ENCODE data around the gene KREMEN1. TPM values are rescaled to one million over a fixed set of nuclear protein-coding genes. Genes with fewer than 3 reads are reported as not detected.

The KREMEN1 gene
- total RNA-seq, 1 donor from 2014 or later = 0.05 TPM

DNA sequence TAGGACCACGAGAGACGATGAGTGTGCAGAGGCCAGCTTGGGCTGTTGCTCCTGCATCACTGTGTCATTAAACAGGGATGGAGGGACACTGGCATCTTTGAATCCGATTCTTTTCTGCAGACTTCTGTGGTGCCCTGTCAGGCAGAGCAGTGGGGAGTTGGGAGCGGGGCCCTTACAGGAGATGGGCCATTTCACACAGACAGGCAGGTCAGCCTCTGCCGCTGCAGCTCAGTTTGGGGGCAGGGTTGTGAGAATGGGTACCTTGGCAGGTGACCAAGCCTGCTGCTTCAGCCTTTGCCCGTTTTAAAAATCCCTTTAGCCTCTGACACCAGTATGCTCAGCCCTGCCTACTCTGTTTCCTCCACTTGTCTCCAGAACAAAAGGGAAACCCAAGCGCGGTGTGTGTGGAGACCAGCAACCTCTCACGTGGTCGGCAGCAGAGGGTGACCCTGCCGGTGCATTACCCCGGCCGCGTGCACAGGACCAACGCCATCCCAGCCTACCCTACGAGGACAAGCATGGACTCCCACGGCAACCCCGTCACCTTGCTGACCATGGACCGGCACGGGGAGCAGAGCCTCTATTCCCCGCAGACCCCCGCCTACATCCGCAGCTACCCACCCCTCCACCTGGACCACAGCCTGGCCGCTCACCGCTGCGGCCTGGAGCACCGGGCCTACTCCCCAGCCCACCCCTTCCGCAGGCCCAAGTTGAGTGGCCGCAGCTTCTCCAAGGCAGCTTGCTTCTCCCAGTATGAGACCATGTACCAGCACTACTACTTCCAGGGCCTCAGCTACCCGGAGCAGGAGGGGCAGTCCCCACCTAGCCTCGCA is 23.8 kb upstream of the KREMEN1 start:
- intact Hi-C loops (cut with micrococcal nuclease) = no loop called here

DNA sequence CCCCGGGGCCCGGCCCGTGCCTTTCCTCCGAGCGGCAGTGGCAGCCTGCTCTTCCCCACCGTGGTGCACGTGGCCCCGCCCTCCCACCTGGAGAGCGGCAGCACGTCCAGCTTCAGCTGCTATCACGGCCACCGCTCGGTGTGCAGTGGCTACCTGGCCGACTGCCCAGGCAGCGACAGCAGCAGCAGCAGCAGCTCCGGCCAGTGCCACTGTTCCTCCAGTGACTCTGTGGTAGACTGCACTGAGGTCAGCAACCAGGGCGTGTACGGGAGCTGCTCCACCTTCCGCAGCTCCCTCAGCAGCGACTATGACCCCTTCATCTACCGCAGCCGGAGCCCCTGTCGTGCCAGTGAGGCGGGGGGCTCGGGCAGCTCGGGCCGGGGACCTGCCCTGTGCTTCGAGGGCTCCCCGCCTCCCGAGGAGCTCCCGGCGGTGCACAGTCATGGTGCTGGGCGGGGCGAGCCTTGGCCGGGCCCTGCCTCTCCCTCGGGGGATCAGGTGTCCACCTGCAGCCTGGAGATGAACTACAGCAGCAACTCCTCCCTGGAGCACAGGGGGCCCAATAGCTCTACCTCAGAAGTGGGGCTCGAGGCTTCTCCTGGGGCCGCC is 23.1 kb upstream of the KREMEN1 start:
- intact Hi-C loops (cut with micrococcal nuclease) = no loop called here

DNA sequence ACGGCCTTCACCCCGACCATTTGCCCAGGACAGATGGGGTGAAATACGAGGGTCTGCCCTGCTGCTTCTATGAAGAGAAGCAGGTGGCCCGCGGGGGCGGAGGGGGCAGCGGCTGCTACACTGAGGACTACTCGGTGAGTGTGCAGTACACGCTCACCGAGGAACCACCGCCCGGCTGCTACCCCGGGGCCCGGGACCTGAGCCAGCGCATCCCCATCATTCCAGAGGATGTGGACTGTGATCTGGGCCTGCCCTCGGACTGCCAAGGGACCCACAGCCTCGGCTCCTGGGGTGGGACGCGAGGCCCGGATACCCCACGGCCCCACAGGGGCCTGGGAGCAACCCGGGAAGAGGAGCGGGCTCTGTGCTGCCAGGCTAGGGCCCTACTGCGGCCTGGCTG is 22.4 kb upstream of the KREMEN1 start:
- intact Hi-C loops (cut with micrococcal nuclease) = no loop called here

DNA sequence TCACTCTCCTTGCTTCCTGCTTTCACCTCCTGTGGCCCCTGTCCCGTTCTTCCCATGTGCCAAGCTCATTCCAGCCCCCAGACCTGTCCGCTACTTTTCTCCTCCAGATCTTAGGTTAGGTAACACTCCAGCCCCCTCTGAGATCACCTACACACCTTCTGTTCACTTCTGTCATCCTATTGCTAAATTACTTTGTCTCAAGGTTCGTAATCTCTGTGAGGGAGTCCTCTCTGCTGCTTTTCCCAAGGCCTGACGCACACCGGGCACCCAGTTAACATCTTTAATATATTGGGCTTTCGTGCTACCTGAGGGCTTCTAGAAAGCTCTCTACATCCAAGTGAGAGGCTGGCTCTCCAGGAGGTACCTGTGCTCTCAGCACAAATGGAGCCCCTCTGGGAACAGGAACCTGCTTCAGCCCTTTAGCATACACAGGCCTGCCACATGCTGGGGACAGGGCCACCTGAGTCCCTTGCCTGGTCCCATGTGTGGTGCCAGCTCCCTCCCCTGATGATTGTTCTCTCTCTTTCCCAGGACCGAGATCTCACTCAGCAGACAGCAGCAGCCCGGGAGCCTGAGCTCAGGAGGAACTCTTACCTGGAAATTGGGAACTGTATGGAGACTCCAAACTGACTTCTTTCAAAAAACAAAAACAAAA is 19.7 kb upstream of the KREMEN1 start:
- intact Hi-C loops (cut with micrococcal nuclease) = no loop called here

DNA sequence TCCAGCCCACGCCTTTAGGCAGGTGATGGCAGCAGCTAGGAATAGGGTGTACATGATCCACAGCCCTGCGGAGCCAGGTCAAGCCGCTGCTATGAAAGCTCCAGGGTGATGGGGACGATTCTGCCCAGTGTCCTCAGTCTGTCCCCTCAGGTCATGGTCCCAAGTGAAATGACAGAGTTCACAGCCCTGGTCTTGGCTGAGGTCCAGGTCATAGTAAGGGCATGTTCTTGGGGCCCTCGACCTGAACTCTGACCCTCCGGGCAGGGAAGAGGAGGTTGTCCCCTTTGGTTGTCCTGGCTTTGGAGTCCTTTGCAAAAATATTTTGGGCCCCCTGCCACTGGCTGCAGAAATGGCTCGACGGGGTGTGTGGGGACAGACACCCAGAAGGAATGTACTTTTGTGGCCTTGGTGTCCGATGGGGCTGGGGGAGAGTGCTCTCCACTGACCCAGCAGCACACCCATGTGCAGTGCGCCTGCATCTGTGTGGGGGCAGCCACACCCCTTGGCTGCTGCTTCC is 18.5 kb upstream of the KREMEN1 start:
- intact Hi-C loops (cut with micrococcal nuclease) = no loop called here

DNA sequence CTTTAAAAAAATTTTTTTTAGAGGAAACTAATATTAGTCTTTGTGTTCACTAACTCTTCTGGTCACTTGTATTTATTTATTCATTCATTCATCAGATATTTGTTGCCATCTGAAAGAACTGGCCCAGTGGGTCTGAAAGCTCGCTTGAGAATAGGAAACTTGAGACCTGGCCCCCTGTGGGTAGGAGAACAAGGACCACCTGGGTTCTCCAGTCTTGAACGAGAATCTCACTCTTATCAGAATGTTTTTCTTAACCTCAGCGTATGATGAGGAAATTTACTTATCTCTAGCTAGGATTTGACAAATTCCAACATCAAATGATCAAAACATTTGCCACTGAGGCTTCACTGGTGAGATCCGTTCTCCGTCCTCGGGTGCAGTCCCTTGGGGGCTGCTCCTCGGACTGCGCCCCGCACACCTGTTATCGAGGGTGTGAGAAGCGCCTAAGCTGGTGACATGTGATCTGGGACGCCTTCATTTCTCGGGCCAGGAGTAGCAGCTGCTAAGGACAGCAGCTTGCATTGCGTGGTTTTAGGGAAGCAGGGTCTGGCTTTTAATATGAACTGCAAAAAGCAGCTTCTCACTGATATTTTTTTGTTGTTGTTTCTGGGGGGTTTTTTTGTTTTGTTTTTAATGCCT is 17.5 kb upstream of the KREMEN1 start:
- intact Hi-C loops (cut with micrococcal nuclease) = no loop called here

DNA sequence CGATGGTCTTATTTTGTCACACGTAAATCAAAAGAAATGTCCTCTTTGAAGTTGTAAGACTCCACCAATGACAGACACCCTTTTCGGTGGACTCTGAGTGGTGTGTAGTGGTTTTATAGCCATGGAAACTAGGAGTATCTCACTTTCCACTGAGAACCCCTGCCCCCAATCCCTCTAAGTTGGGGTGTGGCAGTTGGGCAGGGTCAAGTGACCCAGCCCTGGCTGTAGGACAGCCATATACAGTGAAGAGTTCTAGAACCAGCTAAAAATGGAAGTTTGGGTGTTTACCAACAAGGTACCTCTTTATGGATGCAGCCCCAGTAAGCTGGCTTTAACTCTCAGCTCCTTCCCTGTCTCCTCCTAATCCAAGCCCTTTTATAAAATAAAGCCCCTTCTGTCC is 16.4 kb upstream of the KREMEN1 start:
- intact Hi-C loops (cut with micrococcal nuclease) = no loop called here

DNA sequence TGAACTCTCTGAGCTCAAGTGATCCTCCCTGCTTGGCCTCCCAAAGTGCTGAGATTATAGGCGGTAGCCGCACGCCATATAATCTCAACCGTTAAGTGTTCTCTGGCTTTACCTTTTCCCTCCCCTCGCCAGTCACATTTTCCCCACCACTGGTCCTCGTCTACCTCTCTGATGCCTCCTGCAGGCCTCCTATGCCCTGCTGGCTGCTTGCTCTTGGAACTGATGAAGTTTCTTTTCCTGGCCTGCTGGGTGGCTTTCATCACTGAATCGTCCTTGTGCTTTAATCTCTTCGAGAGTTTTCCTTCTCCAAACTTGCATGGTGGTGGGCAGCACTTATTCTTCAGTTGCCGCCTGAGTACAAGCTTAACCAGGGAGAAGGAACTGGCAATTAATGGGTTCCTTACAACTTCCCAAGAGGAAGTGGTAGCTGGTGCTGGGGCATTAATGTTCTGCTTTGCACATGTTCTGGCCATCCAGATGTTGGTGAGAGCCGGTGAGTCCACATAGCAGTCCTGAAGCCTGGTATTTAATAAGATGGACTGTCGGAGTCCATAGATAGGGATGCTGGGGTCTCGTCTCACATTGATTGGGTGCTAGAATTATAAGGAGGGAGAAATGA is 12.5 kb upstream of the KREMEN1 start:
- intact Hi-C loops (cut with micrococcal nuclease) = no loop called here

DNA sequence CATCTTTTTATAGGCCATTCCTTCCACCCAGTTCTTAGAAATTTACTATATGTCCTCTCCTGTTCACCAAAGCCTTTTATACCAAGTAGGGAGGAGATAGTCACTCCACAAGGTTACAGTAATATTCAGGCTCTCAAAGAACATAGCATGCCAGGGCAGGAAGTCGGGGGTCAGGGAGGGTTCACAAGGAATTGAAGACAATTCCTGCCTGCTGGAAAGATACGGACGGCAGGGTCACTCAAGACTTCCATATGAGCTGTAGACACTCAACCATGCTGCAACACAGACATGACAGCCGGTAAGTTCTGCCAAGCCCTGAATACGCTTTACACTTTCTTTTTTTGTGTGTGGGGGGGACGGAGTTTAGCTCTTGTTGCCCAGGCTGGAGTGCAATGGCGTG is 11.9 kb upstream of the KREMEN1 start:
- intact Hi-C loops (cut with micrococcal nuclease) = no loop called here

DNA sequence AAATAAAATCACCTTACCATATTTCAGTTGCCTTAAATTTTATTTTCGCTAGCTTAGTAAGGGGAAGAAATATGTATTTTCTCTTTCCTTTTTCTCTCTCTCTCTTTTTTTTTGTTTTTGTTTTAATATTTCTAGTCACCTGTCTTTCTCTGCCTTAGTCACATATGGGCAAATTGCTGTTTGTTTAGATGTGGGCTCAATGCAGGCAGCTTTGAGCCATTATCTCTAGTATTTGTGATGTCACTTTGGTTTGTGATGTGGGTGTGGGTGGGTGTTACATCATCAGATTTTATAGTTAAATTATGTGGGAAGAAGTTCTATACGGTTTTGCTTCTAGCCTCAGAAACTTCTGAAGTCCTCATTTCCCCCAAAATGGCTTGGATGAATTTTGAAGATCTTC is 11.1 kb upstream of the KREMEN1 start, which contains the start of gene C22orf31:
TSS of gene C22orf31 (minus strand) at position 59 of the 400 bp plus-strand sequence. CDS start at position 20, 39 bp downstream.
- intact Hi-C loops (cut with micrococcal nuclease) = no loop called here

DNA sequence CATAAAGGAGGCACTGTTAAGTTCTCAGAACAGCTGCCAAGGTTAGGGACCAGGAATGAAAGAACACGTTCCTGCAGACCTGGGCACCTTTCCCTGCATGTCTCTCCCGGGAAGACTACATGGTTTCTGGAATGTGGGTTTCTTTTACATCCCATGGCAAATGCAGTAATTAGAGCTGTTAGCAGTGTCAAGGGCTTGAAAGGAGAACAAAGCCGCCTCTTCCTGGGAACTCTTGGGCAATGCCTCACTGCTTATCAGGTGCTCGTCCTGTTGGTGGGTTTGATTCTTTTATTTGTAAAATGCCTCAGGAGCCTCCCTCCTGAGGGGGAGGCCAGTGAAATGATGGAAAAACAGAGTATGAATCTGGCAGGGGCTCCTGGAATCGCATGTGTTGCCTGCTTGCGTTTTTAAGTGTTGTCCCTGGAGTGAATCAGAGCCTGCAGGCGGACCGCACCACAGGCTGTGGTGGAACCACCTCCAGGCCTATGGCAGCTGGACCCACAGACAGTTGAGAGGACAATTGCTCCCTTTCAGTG is 10.5 kb upstream of the KREMEN1 start:
- intact Hi-C loops (cut with micrococcal nuclease) = no loop called here

DNA sequence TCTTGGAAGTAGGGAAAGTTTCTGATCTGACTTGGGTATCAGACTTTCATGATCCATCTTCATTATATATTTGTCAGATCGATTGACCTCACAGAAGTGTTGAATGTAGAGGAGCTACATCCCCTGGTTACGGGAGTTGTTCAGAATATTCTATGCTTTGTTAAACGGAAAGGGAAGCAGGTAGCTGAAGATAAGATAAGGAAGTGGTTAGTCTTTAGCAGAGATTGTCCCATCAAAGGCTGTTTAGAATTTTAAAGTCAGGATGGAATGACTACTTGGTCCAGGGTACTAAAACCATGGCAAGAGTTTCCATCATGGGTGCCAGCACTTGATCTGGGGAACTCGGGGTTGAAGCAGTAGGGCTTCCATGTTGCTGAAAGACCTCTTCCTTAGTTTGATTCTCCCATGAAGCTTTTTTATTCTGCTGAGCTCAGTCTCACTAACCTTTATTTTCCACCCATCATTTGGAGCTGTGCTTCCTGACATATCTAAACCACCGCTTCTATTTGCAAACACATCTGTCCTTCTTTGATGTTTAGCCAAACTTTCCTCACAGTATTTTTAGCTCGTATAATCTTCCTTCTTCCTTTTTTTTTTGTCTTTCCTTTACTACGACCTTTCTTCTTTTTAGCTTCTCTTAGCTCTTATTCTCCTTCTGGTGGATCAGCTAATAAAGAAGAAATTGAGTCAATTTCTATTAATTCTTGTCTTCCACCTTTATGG is 7.2 kb upstream of the KREMEN1 start:
- intact Hi-C loops (cut with micrococcal nuclease) = no loop called here

DNA sequence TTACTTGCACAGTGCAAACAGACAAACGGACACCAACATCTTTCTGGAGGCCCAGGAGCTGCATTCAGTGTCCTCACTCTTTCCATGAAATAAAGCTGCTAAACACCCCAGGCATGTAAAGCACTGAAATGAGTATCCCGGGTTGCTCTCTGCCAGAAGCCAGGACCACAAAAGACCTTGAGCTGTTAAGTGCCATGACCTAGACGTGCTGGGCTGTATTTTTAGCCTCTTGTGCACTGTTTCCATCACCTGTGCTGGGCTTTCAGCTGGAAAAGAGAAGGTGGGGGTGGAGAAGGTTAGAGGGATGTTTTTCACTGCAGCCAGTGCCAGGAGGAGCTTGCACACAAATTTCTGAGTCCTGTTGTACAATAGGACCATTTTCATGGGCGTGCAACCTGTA is 3.4 kb upstream of the KREMEN1 start:
- intact Hi-C loops (cut with micrococcal nuclease) = no loop called here

DNA sequence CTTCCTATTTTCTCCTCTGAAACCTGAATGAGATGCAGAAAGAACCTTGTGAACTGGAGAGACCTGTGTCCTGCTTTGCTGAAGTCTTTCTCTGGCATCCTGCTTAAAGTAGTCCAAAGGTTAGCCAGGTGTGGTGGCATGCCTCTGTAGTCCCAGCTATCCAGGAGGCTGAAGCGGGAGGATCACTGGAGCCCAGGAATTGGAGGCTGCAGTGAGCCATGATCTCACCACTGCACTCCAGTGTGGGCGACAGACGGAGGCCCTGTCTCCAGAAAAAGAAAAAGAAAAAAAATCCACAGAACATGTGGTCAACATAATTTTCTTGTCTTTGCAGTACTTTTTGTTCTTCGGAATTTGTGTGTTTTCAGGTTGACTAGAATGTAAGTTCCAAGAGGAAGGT is 2.3 kb upstream of the KREMEN1 start:
- intact Hi-C loops (cut with micrococcal nuclease) = loop anchor here (5.0 to 10.0 kb wide), 2 partner anchors 84 to 317 kb away; partner anchors contain the start of gene AP1B1

DNA sequence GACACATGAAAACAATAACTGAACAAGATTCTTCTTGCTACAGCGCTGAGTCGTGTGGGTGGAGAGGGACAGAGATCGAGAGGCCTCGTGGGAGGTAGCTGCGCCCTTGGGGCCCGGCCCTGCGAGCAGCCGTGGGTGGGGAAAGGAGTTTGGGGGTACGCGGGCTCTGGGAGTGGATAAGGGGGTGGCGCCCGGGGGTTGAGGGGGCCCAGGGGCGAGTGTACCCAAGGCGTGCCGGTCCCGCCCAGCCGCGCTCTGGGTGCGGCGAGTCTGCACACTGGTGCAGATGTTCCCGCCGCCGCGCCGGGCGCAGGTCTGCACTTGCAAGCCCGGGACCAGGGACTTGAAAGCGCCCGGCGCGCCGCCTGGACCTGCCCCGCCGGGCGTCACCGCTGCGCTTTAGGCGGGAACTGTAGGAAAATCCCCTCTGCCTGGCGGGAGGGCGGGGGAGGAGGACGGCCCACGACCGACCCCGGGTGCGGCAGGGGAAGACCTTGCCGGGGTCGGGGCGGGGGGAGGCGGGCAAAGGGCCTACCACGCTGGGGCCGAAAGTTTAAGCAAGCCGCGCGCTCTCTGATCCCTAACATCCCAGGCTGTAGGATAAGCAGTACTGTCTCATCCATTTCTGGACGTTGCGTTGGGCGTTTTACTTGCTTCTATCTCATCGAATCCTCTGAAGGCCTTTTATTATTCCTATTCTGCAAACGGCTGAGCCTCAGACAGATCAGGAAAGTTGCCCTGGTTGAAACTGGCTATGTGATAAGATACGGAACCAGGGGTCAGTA is 1.4 kb upstream of the KREMEN1 start:
- intact Hi-C loops (cut with micrococcal nuclease) = loop anchor here (1.0 to 10.0 kb wide), 3 partner anchors 83 to 316 kb away; partner anchors contain the start of genes AP1B1 and ZNRF3

DNA sequence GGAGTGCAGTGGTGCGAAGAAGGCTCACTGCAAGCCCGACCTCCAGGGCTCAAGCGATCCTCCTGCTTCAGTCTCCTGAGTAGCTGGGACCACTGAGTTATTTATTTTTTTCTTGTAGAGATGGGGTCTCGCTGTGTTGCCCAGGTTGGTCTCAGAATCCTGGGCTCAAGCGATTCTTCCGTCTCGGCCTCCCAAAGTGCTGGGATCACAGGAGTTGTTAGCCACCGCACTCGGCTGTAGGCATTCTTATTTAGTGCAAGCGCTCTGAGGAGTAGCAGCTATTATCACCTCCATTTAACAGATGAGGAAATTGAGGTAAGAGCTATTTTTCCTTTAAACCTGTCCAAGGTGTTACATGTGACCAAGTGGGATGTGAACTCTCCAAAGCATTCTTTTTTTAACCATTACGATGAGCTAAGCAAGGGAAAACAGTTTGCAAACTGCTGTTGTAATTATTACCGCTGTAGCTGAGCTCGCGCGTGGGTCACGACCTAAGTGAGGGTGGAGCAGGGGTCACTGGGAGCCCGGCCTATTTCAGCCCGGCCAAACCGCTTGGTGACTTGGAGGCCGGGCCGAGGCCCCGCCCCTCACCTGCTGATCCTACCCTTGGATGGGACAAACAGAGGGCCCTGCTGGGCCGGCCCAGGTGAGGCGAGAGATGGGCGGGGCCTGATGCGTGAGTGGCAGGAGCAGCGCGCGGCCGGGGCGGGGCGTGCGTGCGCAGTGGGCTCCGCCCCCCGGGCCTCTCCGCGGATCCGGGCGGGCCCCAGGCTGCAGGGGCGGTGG is 449 bp upstream of the KREMEN1 start:
- intact Hi-C loops (cut with micrococcal nuclease) = loop anchor here (1.0 to 10.0 kb wide), 3 partner anchors 82 to 315 kb away; partner anchors contain the start of genes AP1B1 and ZNRF3

DNA sequence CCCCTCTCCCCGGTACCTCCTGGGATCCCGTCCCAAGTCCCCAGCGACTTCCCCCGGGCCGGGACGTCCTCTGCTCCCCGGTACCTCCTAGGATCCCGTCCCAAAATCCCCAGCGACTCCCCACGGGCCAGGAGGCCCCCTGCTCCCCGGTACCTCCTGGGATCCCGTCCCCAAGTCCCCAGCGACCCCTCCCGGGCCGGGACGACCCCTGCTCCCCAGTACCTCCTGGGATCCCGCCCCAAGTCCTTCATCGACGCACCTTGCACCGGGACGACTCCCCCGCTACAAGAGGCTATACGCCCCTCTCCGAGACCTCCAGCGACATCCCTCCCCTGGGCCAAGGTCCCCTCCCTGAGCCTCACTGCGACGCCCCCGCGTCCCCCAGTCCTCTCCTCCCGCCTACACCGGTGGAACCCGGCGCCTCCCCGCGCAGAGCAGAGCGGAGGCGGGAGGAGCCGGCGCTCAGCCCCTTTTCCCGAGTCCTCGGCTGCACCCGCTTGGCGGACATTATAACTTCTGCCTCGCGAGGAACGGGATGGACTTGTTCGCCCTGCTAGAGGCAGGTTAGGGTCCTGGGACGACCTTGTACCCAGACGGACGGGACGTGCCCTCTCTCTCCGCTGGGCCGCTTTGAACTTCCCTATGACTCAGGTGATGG is 912 bp downstream of the KREMEN1 start:
- intact Hi-C loops (cut with micrococcal nuclease) = loop anchor here (5.0 to 10.0 kb wide), 2 partner anchors 81 to 314 kb away; partner anchors contain the start of gene AP1B1

Measured in T-helper 2 cell treated with Interferon-gamma antibody and Interleukin-4, amounts not matched to agents 100 ng/mL and 5 ng/mL, for 36 hours (primary cell).